ENCODE measurements around the gene AGT.

AGT gene

GRCh38 chr1:230713915-230714764, at the start of gene AGT:
Gene AGT (minus strand): TSS chr1:230714122. CDS start chr1:230710823, 3,299 bp downstream.
- no peak for DNase-seq (ENCODE audit: low read depth)

GRCh38 chr1:230761443-230762167, 47.7 kb upstream of the AGT start:
- no peak for DNase-seq (ENCODE audit: low read depth)

- DNase-seq (ENCODE audit: low read depth) = no peak
Measured at GRCh38 chr1:230760360-230760827, 46.5 kb upstream of the AGT start.

GRCh38 chr1:230759369-230760065, 45.6 kb upstream of the AGT start:
- DNase-seq (ENCODE audit: low read depth) = no peak

GRCh38 chr1:230758709-230759368, 44.9 kb upstream of the AGT start:
- DNase-seq (ENCODE audit: low read depth) = no peak

- no peak for DNase-seq (ENCODE audit: low read depth)
Measured at GRCh38 chr1:230757856-230758708, 44.2 kb upstream of the AGT start.

GRCh38 chr1:230754796-230755195, 40.9 kb upstream of the AGT start:
- no peak for DNase-seq (ENCODE audit: low read depth)

- DNase-seq (ENCODE audit: low read depth) = no peak
Measured at GRCh38 chr1:230753586-230754251, 39.8 kb upstream of the AGT start.

GRCh38 chr1:230753191-230753585, 39.3 kb upstream of the AGT start:
- DNase-seq (ENCODE audit: low read depth) = no peak

- DNase-seq (ENCODE audit: low read depth) = no peak
Measured at GRCh38 chr1:230752407-230752806, 38.5 kb upstream of the AGT start.

- no peak for DNase-seq (ENCODE audit: low read depth)
Measured at GRCh38 chr1:230750986-230751625, 37.2 kb upstream of the AGT start.

GRCh38 chr1:230750576-230750975, 36.7 kb upstream of the AGT start:
- no peak for DNase-seq (ENCODE audit: low read depth)

GRCh38 chr1:230749635-230750034, 35.7 kb upstream of the AGT start:
- DNase-seq (ENCODE audit: low read depth) = no peak

- DNase-seq (ENCODE audit: low read depth) = no peak
Measured at GRCh38 chr1:230749150-230749549, 35.2 kb upstream of the AGT start.

- no peak for DNase-seq (ENCODE audit: low read depth)
Measured at GRCh38 chr1:230747890-230748800, 34.2 kb upstream of the AGT start.

- no peak for DNase-seq (ENCODE audit: low read depth)
Measured at GRCh38 chr1:230747127-230747730, 33.3 kb upstream of the AGT start, which contains the start of gene CAPN9. Gene CAPN9 (plus strand): TSS chr1:230747388. CDS start chr1:230747497, 109 bp downstream.

GRCh38 chr1:230746617-230747016, 32.7 kb upstream of the AGT start:
- no peak for DNase-seq (ENCODE audit: low read depth)

- DNase-seq (ENCODE audit: low read depth) = no peak
Measured at GRCh38 chr1:230745071-230745470, 31.1 kb upstream of the AGT start.
